AG08395 (cell line): Measurements from ENCODE around the gene RARA.

Experiments used
- DNase-seq: peaks from one replicate; pipeline ENCODE4 v3.0.0; 2012; ENCODE audit warnings: mixed read lengths, low spot score

RARA gene

GRCh38 chr17:40316571-40317344 is 7.8 kb downstream of the RARA start:
- DNase-seq = peak; percentile 81

- DNase-seq = peak; percentile 64
Measured at GRCh38 chr17:40317345-40317873, 8.4 kb downstream of the RARA start.

DNA sequence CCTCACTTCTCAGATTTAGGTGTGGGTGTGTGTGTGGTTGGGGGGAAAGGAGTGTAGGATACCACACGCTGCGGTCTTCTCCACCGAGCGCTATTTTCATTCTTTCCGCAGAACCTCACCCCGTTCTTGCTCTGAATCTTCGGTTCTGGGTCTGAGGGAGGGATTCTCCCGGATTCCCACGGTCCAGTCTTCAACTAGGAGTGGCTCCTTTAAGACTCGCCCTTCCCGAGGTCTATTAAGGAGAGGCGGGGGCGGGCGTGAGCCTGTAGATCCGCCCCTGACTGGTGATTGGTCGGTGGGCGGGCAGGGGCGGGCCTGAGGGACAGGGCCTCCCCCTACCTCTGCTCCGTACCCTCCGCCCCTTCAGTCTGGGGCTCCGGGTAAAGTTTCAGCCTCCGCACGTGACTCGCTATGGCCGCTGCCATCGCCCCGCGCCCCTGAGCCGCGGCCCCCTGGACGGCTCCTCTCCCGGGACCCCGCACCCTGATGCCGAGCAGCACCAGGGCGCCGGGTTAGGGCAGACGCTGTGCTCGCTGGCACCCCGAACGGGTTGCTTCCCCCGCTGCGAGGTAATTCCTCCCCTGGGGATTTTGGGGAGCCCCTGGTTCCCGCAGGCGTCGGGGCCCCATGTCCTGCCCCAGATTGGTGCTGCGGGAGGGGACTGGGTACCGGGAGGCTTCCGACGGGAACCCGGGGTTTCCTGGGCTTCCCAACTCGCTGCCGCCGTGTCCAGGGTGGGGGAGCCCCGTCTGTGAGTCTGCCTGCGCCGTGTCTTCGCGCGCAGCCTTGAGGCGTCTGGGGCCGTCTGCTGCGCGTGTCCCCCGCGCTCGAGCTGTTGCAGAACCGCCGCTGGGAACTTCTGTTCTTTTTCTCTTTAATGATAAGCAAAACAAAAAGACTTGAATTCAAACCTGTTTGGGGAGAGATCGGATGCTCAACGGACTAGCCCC is 9.2 kb downstream of the RARA start:
- peak; percentile 98 for DNase-seq

DNA sequence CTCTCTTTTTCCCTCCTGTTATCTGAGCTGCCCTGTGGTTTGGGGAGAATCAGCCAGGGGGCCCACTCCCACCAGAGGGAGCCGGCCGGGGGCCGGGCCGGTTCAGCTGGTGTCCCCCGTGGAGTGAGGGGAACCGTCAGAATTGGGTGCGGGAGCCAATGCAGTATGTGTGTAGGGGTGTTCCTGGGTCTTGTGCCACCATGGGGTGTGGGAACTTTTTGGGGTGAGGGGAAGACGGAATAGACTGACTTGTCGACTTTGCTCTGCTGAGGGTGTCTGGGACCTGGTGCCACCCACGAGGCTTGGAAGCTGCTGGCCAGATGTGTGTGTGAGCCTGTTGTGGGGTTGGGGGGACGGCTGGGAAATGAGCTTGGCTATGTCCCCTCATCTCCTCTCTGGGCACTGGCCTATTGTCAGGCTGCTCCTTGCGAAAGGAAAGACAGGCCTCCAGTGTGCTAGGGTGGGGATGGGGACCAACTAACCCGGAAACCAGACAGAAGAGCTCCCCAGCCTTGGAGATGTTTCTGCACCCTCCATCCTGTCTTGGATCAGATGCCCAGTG is 9.9 kb downstream of the RARA start:
- no peak for DNase-seq

DNA sequence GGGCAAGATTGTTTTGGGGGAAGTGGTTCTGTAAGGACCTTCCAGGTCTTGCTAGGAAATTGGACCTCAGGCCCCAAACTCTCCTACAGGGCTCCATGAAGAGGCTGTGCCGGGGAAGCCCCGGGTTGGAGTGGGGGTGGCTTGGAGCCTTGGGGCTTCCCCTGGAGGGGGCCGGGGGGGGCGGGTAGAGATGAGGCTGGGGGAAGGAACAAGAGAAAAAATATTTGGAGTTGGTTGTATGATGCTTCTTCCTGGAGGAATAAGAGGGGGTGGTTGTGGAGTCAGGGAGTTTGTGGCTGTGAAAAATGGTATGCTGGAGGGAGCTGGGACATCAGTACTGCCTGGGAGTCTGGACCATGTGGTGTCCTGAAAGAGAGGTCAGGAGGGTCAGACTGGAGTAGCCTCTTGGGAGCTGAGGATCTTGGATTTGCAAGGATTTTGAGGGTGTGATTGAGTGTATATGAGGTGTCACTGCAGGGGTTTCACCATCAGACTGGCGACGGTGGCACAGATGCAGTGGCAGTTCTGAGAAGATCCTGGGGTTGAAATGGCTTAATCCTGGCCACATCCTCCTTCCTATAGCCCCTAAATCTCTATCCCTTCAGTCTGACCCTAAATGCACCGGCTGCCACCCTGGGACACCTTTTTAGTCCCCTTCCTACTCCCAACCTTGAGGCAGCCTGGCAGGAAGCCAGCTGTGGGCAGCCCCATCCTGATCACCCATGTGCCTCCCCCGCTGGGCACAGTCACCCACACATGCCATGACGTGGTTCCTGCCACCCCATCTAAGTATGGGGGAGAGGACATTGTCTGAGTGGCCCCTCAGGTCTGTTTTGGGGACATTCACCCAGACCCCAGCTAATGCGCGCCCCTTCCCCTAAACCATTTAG is 10.9 kb downstream of the RARA start:
- no peak for DNase-seq

DNA sequence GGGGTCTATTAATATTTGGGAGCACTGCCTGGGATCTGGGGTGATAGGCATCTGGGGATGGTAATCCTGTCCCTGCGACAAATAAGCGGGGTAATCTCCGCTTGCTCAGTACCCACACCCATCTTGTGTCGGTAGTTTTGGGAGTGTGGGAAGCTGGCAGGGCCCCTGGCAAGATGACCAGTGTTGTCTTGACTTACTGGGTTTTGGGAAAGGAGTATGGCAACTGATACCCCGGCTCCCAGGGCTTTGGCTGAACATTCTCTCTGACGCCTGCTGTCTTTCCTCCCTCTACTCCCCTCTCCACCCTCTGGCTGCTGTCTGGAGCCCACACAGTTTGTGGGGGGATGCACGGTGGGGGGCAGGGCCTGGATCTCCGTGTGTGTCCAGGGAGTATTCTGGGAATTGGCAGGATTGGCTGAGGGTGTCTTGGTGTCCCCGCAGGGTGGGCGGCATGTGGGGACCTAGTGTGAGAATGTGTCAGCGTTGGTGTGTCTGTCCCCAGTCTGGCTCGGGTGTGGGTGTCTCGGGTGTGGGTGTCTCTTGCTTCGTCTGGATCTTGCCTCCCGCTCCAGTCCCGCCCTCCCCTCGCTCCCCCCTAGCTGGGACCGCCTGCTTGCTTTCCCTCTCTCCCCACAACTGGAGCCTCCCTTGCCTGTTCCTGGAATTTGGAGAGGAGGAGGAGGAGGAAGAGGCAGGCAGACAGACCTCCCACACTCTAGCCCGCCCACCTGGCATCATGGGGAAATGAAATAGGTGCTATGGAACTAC is 12.0 kb downstream of the RARA start:
- DNase-seq = no peak

DNA sequence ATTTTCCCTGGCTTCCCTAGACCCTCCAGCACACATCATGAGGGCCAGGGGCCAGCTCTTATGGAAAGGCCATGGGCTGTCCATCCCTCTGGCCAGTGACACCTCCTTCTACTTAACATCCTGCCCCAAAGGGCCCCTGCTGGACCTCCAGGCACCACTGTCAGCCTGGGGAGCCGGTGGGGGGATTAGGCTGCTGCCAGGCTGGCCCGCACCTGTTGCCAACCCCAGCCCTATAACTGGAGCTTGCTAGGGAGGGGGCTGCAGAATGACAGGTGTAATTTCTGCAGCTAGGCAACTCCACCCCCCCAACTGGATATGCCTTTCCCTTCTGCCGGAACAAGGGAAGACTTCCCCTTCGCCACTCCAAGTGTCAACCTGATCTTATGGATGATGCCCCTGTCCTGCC is 12.5 kb downstream of the RARA start:
- DNase-seq = no peak

DNA sequence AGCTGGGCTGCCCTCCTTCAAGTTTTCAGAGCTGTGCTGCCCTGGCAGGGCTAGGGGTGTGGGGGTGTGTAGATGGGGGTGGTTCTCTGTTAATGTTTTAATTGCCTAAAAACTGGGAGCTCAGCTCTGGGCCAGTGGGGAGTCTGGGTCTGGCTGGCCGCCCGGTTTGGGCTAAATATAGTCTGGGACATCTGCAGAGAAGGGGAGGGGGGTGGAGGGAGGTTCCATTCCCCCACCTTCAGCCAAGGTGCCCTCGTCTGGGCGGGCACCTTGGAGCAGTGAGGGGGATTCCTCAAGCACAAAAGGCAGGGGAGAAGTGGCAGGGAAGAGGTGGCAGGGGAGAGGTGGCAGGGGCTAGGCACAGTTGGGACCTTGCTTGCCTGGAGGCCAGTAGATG is 13.0 kb downstream of the RARA start:
- DNase-seq = no peak

DNA sequence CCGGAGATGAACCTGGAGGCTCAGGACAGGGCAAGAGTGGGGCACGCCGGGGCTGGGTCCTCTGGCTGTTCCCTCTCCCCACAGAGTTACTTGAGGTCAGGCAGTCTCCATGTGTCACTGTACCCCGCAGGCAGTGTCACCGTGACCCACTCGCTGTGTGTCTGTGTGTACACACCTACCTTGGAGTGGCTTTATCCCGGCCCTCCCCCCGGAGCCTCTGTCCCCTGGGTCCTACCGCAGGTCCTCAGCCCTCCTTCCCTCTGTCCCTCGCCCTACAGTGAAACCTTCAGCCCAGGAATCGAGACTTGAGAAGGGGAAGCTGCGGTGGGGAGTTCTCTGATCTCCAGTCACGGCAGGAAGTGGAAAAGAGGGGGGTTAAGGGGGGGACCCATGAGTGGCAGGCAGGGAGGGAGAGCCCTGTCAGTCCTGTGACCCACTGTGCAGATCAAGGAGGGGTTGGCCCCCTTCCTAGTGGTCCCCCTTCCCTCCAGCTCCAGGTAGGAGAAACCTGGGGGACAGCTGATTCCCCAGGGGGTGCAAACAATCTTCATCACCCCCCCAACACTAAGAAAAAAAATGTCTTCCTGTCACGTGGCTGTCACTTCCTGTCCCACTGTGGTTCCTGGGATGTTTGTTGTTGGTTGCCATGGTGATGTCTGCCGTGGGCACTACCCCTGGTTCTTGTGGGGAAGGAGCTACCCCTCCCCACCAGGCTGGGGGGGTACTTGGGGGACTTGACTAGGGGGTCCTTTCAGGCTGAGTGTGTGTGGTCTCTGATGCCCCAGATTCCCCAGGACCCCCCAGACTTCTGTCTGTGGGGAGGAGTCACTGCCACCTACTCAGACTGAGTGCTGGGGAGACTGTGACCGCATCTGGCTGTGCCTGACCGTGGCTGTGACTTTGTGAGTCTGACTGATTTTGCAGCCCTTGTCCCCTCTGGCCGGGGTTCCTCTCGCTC is 13.7 kb downstream of the RARA start:
- peak; percentile 91 for DNase-seq

GRCh38 chr17:40323391-40324381 is 14.7 kb downstream of the RARA start:
- peak; percentile 76 for DNase-seq

DNA sequence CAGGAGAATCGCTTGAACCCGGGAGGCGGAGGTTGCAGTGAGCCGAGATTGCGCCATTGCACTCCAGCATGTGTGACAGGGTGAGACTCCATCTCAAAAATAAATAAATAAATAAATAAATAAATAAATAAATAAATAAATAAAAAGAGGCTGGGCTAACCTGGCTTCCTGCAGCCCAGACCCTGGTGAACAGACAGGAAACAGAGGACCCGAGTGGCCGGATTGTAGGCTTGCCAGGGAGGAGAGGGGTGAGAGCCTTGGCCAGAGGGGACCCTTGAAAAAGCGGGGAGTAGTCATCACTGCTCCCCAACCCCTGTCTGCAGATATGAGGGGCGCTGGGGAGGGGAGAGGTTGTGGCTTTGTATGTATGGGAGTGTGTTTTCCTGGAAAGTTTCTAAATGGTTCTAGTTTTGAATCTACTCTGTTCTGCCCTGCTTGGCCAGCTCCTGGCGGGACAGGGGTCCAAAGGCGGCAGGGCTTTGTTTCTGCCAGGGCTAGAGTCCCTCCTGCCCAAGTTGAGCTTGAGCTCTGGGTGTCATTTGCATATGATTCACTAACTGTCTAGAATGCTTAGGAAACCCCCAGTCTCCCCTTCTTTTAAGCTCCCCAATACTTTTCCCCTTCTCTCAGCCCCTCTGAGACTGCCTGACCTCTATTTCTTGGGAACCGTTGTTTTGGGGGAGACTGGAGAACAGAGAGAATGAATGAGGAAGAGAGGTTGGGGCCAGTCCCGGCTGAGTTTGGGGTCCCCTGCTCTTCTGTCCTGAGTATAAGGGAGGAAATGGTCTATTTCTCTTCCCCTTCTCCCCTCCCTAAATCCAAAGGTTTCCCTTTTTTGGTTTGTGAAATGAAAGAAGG is 16.4 kb downstream of the RARA start:
- DNase-seq = no peak

DNA sequence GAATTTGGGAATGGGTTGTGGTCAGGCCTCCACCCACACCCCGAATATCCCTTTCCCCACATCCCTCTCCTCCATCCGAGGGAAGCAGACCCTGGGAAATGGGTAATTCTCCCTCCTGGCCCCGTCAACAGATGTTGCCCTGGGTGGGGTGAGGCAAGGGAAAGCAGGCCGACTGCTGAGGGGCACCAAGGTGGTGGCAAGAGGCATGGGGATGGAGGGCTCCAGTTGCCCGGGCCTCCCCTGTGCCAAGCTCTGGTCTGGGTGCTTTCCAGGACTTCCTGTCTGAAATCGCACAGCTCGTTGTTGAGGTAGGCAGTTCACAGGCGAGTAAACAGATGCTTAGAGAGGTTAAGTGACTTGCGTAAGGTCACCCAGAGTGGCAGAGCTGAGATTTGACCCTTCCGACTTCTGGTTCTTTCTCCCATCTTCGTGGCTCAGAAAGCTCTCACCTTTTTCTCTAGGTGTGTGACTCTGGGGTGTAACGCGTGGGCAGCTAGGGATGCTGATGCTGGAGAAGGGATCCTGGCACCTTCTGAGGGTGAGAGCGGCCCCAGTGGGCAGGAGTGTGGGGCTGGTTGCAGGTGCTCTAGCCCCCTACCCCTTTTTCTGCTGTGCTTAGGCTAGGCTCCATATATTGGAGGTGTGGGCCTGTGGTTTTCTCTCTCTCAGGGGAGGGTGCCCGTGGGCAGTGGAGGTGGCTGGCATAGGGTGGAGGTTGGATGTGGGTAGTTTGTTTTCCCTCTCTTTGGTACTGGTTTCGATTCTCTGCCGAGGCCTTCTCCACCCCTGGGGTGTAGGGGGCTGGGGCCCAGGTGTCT is 17.2 kb downstream of the RARA start:
- no peak for DNase-seq

GRCh38 chr17:40326832-40327199 is 17.8 kb downstream of the RARA start:
- no peak for DNase-seq

DNA sequence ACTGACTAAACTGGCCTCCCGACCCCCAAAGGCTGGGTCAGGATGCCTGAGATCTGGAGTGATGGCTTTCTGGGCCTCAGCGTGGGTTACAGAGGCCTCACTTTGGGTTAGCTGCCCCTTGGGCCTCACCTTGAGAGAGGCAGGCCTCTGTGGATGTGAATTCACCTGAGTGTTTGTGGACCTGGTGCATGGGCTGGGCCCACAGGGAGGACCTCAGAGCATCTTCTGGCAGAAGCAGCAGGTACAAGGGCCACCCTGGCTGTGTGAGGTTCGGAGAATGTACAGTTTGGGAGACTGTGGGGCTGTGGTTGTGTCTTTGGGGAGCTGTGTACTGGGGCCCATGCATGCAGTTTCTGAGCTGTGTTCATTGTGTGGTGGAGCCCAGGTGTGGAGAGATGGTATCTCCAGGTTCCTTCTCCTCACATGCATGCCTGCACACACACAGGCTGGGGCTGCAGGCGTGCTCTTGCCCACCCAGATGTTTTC is 18.3 kb downstream of the RARA start:
- DNase-seq = no peak

DNA sequence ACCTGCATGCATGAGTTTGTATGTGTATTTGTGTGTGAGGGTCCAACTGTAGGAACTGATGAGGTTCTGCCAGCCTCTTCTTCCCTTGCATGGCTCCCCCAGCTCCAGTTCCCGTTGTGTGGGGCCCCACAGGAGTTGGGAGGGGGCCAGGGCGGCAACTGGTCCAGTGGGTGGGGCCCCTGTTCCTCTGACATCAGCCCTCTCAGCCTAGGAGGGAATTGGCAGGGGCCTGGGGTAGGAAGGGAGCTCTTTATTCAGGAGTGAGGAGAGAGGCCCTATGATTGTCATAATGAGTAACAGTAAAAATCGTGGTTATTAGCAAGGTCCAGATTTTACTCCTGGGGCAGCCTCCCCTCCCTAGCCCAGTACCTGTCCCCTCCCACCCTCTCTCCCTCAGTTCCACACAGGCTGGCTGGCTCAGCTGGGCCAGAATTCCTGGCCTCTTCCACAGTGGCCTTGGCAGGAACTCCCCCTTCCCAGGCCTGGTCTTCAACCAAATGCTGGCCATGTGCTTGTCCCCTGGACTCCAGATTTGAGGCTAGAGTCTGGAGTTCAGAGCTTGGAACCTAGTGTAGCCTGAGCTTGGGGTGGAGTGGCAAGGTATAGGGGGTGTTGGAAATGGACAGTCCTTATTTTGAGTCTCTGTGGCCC is 18.9 kb downstream of the RARA start:
- DNase-seq = no peak

- DNase-seq = no peak
Measured at GRCh38 chr17:40328386-40328766, 19.4 kb downstream of the RARA start.
